ENCODE data around the gene PAMR1.

GRCh38 chr11:35549787-35550186 lies 24.4 kb upstream of the PAMR1 start:
- no peak for TF ChIP-seq SUZ12 (IDR thresholded peaks at IDR 0.05)
- TF ChIP-seq ARNT (IDR thresholded peaks at IDR 0.05) = no peak
- TF ChIP-seq SP1 (IDR thresholded peaks at IDR 0.05) = no peak
- no peak for TF ChIP-seq FOXK2 (IDR thresholded peaks at IDR 0.05)
- TF ChIP-seq FOXA1 (IDR thresholded peaks at IDR 0.05) = no peak
- TF ChIP-seq FOXM1 (IDR thresholded peaks at IDR 0.05; ENCODE audit: borderline replicate concordance) = no peak
- no peak for TF ChIP-seq BHLHE40 (IDR thresholded peaks at IDR 0.05; ENCODE audit: borderline replicate concordance)
- no peak for TF ChIP-seq ELF4 (IDR thresholded peaks at IDR 0.05)
- TF ChIP-seq CTBP1 (IDR thresholded peaks at IDR 0.05; ENCODE audit: borderline replicate concordance) = no peak

Measured in HEK293T (cell line).